SK-N-SH (cell line): ENCODE data around the gene UBE2Q1. TPM values are rescaled to one million over a fixed set of nuclear protein-coding genes. Genes with fewer than 3 reads are reported as not detected.

Experiments
- CTCF ChIA-PET: fragments of 300-600, 350-600 bp; formaldehyde crosslinking; extraction: SDS; loops from one replicate; lab custom pipeline; 2021; lab: Yijun Ruan, JAX
- POLR2A ChIA-PET: fragments of 350-600 bp; sonication (Branson Sonifier 250); formaldehyde crosslinking; extraction: SDS; loops from one replicate; lab custom pipeline; 2020; ENCODE audit warnings: antibody characterized with exemption, inconsistent platforms; lab: Yijun Ruan, JAX
- DNase-seq: peaks from one replicate; pipeline ENCODE4 v3.0.0; 2012
- H2AFZ ChIP-seq: fragments of 200-600 bp; sonication (generic); 2 replicates; pipeline ENCODE4 v1.8.1; 2016; ENCODE audit warnings: antibody characterized with exemption, mild to moderate bottlenecking, low read depth
- H3F3A ChIP-seq: fragments of 200-600 bp; sonication (generic); replicated peaks from 2 replicates; pipeline ENCODE3; 2016; ENCODE audit warnings: antibody characterized with exemption, mild to moderate bottlenecking; ENCODE audit not compliant: insufficient read depth
- H3K27ac ChIP-seq, 2 experiments: fragments of 200-500 bp in 1 of 2; fragments of 200-600 bp in 1 of 2; sonication (Bioruptor generic) in 1 of 2; sonication (generic), shearing (Covaris generic) in 1 of 2; 2 replicates each; pipeline versions ENCODE4 v1.5.1 to v1.6.1; 2014 to 2016; ENCODE audit warnings: low read depth in 2 of 2, inconsistent platforms in 1 of 2, low read length in 1 of 2, mild to moderate bottlenecking in 1 of 2, mixed read lengths in 1 of 2
- H3K27me3 ChIP-seq: fragments of 200-600 bp; sonication (generic), shearing (Covaris generic); 2 replicates; pipeline ENCODE4 v1.6.1; 2016; ENCODE audit warnings: mixed run types; ENCODE audit not compliant: insufficient read depth
- H3K36me3 ChIP-seq, 2 experiments: fragments of 200-500 bp in 1 of 2; fragments of 200-600 bp in 1 of 2; sonication (Bioruptor generic) in 1 of 2; sonication (generic) in 1 of 2; replicated peaks in 1 of 2; 2 replicates each; pipeline versions ENCODE3 to v1.5.1; 2014 to 2016; ENCODE audit warnings: low read length in 1 of 2, mild to moderate bottlenecking in 1 of 2; ENCODE audit not compliant: insufficient read depth in 2 of 2, control insufficient read depth in 1 of 2
- H3K4me1 ChIP-seq, 2 experiments: fragments of 200-500 bp in 1 of 2; fragments of 200-600 bp in 1 of 2; sonication (Bioruptor generic) in 1 of 2; sonication (generic), shearing (Covaris generic) in 1 of 2; 2 replicates each; pipeline versions ENCODE4 v1.5.1 to v1.6.1; 2014 to 2016; ENCODE audit warnings: low read depth in 1 of 2, low read length in 1 of 2, mixed run types in 1 of 2; ENCODE audit not compliant: insufficient read depth in 2 of 2, control insufficient read depth in 1 of 2
- H3K4me2 ChIP-seq: fragments of 200-600 bp; sonication (generic), shearing (Covaris generic); 2 replicates; pipeline ENCODE4 v1.6.1; 2017; ENCODE audit warnings: mixed run types
- H3K4me3 ChIP-seq, 2 experiments: fragments of 200-500 bp in 1 of 2; fragments of 200-600 bp in 1 of 2; sonication (Bioruptor generic) in 1 of 2; sonication (generic), shearing (Covaris generic) in 1 of 2; 2 replicates each; pipeline versions ENCODE4 v1.5.1 to v1.8.1; 2014 to 2016; ENCODE audit warnings: low read depth in 2 of 2, inconsistent platforms in 1 of 2, low read length in 1 of 2, mild to moderate bottlenecking in 1 of 2, mixed read lengths in 1 of 2, moderate library complexity in 1 of 2
- H3K79me2 ChIP-seq: fragments of 200-600 bp; sonication (generic); 2 replicates; pipeline ENCODE4 v1.8.1; 2017; ENCODE audit warnings: mild to moderate bottlenecking; ENCODE audit not compliant: insufficient read depth
- H3K9ac ChIP-seq: fragments of 200-600 bp; sonication (generic); 2 replicates; pipeline ENCODE4 v1.6.1; 2017; ENCODE audit warnings: mixed run types
- H3K9me2 ChIP-seq: fragments of 200-600 bp; sonication (generic); 2 replicates; pipeline ENCODE4 v1.6.1; 2017; ENCODE audit warnings: mixed run types
- H3K9me3 ChIP-seq: fragments of 200-600 bp; sonication (generic); 2 replicates; pipeline ENCODE4 v1.6.1; 2017; ENCODE audit warnings: mixed run types, mild to moderate bottlenecking, moderate library complexity
- H4K20me1 ChIP-seq: fragments of 200-600 bp; sonication (generic); 2 replicates; pipeline ENCODE4 v1.6.1; 2017; ENCODE audit warnings: mild to moderate bottlenecking, mixed run types; ENCODE audit not compliant: insufficient read depth
- ELF1 ChIP-seq: IDR thresholded peaks from 2 replicates; pipeline ENCODE4 v1.4.0; 2012
- FOSL2 ChIP-seq: IDR thresholded peaks from 2 replicates; pipeline ENCODE4 v1.4.0; 2012; ENCODE audit warnings: low read depth, mild to moderate bottlenecking, moderate library complexity, borderline replicate concordance
- GABPA ChIP-seq: IDR thresholded peaks from 2 replicates; pipeline ENCODE4 v1.4.0; 2012; ENCODE audit warnings: low read depth, mild to moderate bottlenecking
- JUND ChIP-seq: IDR thresholded peaks from 2 replicates; pipeline ENCODE4 v1.4.0; 2012
- MEF2A ChIP-seq: IDR thresholded peaks from 2 replicates; pipeline ENCODE4 v1.4.0; 2012; ENCODE audit warnings: low read depth, borderline replicate concordance
- NFIC ChIP-seq: IDR thresholded peaks from 2 replicates; pipeline ENCODE4 v1.4.0; 2012; ENCODE audit warnings: borderline replicate concordance
- POLR2AphosphoS5 ChIP-seq: IDR thresholded peaks from 2 replicates; pipeline ENCODE4 v1.6.1; 2012; ENCODE audit warnings: low read depth, low read length
- RAD21 ChIP-seq: IDR thresholded peaks from 2 replicates; pipeline ENCODE4 v1.6.1; 2012; ENCODE audit warnings: mild to moderate bottlenecking, low read length
- SIN3A ChIP-seq: IDR thresholded peaks from 2 replicates; pipeline ENCODE4 v1.6.1; 2012; ENCODE audit warnings: low read depth, mild to moderate bottlenecking, low read length, moderate library complexity, borderline replicate concordance
- TEAD4 ChIP-seq: IDR thresholded peaks from 2 replicates; pipeline ENCODE4 v1.4.0; 2012; ENCODE audit warnings: mild to moderate bottlenecking, borderline replicate concordance; ENCODE audit not compliant: insufficient read depth
- YY1 ChIP-seq: IDR thresholded peaks from 2 replicates; pipeline ENCODE4 v1.4.0; 2012; ENCODE audit warnings: low read depth, mild to moderate bottlenecking
- WGBS: methylation state at CpG from one replicate; pipeline ENCODE4 v1.1.6; 2017; ENCODE audit warnings: low lambda C conversion rate; 5-methylcytosine and 5-hydroxymethylcytosine counted together
- polyA plus RNA-seq, 3 experiments: library from polyadenylated mRNA; depleted of rRNA; stranded (reverse); fragments of >200 nt; gene quantifications; 2 replicates each; pipeline ENCODE4 v1.2.3, GENCODE V29; 2012
- TF ChIP-seq, protein P1 (sequence below): IDR thresholded peaks from 2 replicates; pipeline ENCODE4 v1.4.0; 2012; ENCODE audit warnings: low read depth, borderline replicate concordance
- TF ChIP-seq, protein P2 (sequence below): fragments of 150-350 bp; IDR thresholded peaks from 2 replicates; pipeline ENCODE4 v1.6.1; 2016; ENCODE audit warnings: mild to moderate bottlenecking, low read depth, low read length
- TF ChIP-seq, protein P3 (sequence below): IDR thresholded peaks from 2 replicates; pipeline ENCODE4; 2012
- TF ChIP-seq, protein P4 (sequence below): IDR thresholded peaks from 2 replicates; pipeline ENCODE4 v1.4.0; 2012; ENCODE audit warnings: low read depth
- TF ChIP-seq, protein P5 (sequence below): IDR thresholded peaks from 2 replicates; pipeline ENCODE4 v1.4.0; 2012; ENCODE audit warnings: low read depth, borderline replicate concordance

The UBE2Q1 gene
- polyA plus RNA-seq, 1 of the 3 experiments (the other 2 are of a cell fraction), result 12.5 TPM

DNA sequence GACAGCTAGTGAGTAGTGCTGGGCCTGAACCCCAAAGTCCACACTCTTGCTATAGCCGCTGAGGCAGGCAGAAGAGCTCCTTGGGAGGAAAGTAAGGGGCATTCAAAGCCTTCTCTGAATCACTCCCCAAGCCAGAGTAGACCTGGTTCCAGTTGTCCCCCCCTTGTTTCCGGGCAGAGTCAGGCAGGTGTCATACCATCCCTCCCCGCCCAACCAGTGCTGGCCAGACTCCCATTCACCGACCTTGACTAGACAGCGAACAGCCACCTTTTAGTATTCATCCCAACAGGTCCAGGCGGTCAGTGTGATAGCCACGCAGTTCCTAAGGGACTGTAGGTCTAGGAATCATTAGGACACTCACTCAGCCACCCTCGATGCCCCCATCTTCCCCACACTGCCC is 20.9 kb upstream of the UBE2Q1 start:
- no peak overlapping the region for H3K27ac ChIP-seq
- ChIA-PET POLR2A (interaction anchor here (1.4 kb wide), 1 partner anchor 25 kb away, joined by 5 read pairs; no protein-coding TSS in a partner anchor), CTCF (interaction anchor here (1.6 to 3.5 kb wide), 2 partner anchors 12 to 19 kb away, joined by 6 to 11 read pairs; partner anchors contain the start of gene CHRNB2)
- no peaks in the 10 kb centered on the region for H3K9me3 ChIP-seq
- H3K4me2 ChIP-seq, result no peak overlapping the region
- no peaks in the 10 kb centered on the region for H3K9me2 ChIP-seq
- H4K20me1 ChIP-seq, result peaks cover 13% of the 10 kb centered on the region; the same call in 1 of the 2 replicates
- H3K36me3 ChIP-seq, result peaks cover 40 to 74% of the 10 kb centered on the region in 2 experiments
- no peak overlapping the region for H3K4me3 ChIP-seq
- 86% methylated on average over 5 of the region's 8 CpGs for WGBS
- peaks cover 0 to 33% of the 10 kb centered on the region in 2 experiments; a peak in 2 of 4 replicates for H3K4me1 ChIP-seq
- no peaks in the 10 kb centered on the region for H3K79me2 ChIP-seq
- no peak for DNase-seq
- H3K27me3 ChIP-seq, result no peaks in the 10 kb centered on the region
- no peaks in the 10 kb centered on the region for H3F3A ChIP-seq
- no peak overlapping the region for H3K9ac ChIP-seq
- TF ChIP-seq YY1, result no peak
- no peak for TF ChIP-seq ELF1
- TF ChIP-seq, protein P1, sequence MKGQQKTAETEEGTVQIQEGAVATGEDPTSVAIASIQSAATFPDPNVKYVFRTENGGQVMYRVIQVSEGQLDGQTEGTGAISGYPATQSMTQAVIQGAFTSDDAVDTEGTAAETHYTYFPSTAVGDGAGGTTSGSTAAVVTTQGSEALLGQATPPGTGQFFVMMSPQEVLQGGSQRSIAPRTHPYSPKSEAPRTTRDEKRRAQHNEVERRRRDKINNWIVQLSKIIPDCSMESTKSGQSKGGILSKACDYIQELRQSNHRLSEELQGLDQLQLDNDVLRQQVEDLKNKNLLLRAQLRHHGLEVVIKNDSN, result no peak
- no peak; the same call in 1 of the 2 replicates for TF ChIP-seq POLR2AphosphoS5
- TF ChIP-seq RAD21, result no peak
- TF ChIP-seq, protein P2, sequence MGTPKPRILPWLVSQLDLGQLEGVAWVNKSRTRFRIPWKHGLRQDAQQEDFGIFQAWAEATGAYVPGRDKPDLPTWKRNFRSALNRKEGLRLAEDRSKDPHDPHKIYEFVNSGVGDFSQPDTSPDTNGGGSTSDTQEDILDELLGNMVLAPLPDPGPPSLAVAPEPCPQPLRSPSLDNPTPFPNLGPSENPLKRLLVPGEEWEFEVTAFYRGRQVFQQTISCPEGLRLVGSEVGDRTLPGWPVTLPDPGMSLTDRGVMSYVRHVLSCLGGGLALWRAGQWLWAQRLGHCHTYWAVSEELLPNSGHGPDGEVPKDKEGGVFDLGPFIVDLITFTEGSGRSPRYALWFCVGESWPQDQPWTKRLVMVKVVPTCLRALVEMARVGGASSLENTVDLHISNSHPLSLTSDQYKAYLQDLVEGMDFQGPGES, result no peak
- TF ChIP-seq TEAD4, result no peak
- TF ChIP-seq JUND, result no peak
- no peak for TF ChIP-seq NFIC
- no peak for TF ChIP-seq SIN3A
- TF ChIP-seq MEF2A, result no peak
- TF ChIP-seq GABPA, result no peak
- TF ChIP-seq, protein P3, sequence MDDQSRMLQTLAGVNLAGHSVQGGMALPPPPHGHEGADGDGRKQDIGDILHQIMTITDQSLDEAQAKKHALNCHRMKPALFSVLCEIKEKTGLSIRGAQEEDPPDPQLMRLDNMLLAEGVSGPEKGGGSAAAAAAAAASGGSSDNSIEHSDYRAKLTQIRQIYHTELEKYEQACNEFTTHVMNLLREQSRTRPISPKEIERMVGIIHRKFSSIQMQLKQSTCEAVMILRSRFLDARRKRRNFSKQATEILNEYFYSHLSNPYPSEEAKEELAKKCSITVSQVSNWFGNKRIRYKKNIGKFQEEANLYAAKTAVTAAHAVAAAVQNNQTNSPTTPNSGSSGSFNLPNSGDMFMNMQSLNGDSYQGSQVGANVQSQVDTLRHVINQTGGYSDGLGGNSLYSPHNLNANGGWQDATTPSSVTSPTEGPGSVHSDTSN, result no peak
- TF ChIP-seq, protein P4, sequence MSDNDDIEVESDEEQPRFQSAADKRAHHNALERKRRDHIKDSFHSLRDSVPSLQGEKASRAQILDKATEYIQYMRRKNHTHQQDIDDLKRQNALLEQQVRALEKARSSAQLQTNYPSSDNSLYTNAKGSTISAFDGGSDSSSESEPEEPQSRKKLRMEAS, result no peak
- no peak for TF ChIP-seq FOSL2
- TF ChIP-seq, protein P5, sequence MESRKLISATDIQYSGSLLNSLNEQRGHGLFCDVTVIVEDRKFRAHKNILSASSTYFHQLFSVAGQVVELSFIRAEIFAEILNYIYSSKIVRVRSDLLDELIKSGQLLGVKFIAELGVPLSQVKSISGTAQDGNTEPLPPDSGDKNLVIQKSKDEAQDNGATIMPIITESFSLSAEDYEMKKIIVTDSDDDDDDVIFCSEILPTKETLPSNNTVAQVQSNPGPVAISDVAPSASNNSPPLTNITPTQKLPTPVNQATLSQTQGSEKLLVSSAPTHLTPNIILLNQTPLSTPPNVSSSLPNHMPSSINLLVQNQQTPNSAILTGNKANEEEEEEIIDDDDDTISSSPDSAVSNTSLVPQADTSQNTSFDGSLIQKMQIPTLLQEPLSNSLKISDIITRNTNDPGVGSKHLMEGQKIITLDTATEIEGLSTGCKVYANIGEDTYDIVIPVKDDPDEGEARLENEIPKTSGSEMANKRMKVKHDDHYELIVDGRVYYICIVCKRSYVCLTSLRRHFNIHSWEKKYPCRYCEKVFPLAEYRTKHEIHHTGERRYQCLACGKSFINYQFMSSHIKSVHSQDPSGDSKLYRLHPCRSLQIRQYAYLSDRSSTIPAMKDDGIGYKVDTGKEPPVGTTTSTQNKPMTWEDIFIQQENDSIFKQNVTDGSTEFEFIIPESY, result no peak
- TF ChIP-seq, all 33 proteins: peak for 0
- H2AFZ ChIP-seq, result no peak overlapping the region
